GM12878 (cell line): Measurements from ENCODE around the gene PTPN13. TPM values are rescaled to one million over a fixed set of nuclear protein-coding genes. Genes with fewer than 3 reads are reported as not detected.

Source experiments
- ATAC-seq: fragments of 200-7000 bp; cut with Tn5 transposase; 3 replicates; pipeline ENCODE4 v1.9.1; 2020; ENCODE audit warnings: mild to moderate bottlenecking, moderate library complexity
- BruUV-seq: library from RNA; stranded (reverse); fragments of 400-500 nt; replicated peaks from 2 replicates; lab custom pipeline; 2021; lab: Mats Ljungman, UMichigan
- CTCF ChIA-PET: fragments of 300-600 bp; sonication (Branson Sonifier 250); formaldehyde crosslinking; extraction: SDS; loops from one replicate; lab custom pipeline; 2021; ENCODE audit warnings: inconsistent platforms; lab: Yijun Ruan, JAX
- POLR2A ChIA-PET: fragments of 350-600 bp; formaldehyde crosslinking; extraction: SDS; loops from one replicate; lab custom pipeline; 2021; ENCODE audit warnings: inconsistent platforms; lab: Charles Lee
- RAD21 ChIA-PET: fragments of 300-600 bp; sonication (Branson Sonifier 250); formaldehyde crosslinking; loops from one replicate; lab custom pipeline; 2023; ENCODE audit warnings: antibody characterized with exemption; ENCODE audit not compliant: unreplicated experiment; lab: Charles Lee
- SMC1A ChIA-PET: fragments of 300-600 bp; sonication (Branson Sonifier 250); formaldehyde crosslinking; loops from one replicate; lab custom pipeline; 2023; ENCODE audit not compliant: unreplicated experiment, uncharacterized antibody; lab: Charles Lee
- DNase-seq: peaks from one replicate; pipeline ENCODE4 v3.0.0-alpha.2; 2011; ENCODE audit warnings: low read depth, low spot score
- FAIRE-seq: peaks from 3 replicates; lab custom pipeline; 2011; peaks lifted over from hg19 to GRCh38; lab: Jason Lieb, UNC
- H2AFZ ChIP-seq: 2 replicates; pipeline ENCODE4 v1.6.0; 2011; ENCODE audit warnings: low read depth, low read length, control low read depth; ENCODE audit not compliant: control insufficient read depth
- H3K27ac ChIP-seq: 2 replicates; pipeline ENCODE4 v1.5.1; 2011; ENCODE audit warnings: control low read depth; ENCODE audit not compliant: control insufficient read depth, insufficient read depth
- H3K27me3 ChIP-seq, 2 experiments: replicated peaks in 1 of 2; 2 replicates each; pipeline versions ENCODE4 v1.6.0 to v1.6.1; 2011; ENCODE audit warnings: low read length in 1 of 2; ENCODE audit not compliant: control insufficient read depth in 2 of 2, insufficient read depth in 2 of 2
- H3K36me3 ChIP-seq, 2 experiments: 2 replicates each; pipeline ENCODE4 v1.5.1; 2011; ENCODE audit warnings: low read length in 1 of 2; ENCODE audit not compliant: control insufficient read depth in 2 of 2, insufficient read depth in 2 of 2
- H3K4me1 ChIP-seq: 2 replicates; pipeline ENCODE4 v1.6.1; 2011; ENCODE audit warnings: mild to moderate bottlenecking, low read length, moderate library complexity, mixed read lengths; ENCODE audit not compliant: control insufficient read depth, insufficient read depth
- H3K4me2 ChIP-seq: 2 replicates; pipeline ENCODE4 v1.6.0; 2011; ENCODE audit warnings: control low read depth; ENCODE audit not compliant: control insufficient read depth, insufficient read depth
- H3K4me3 ChIP-seq: fragments of 200-600 bp; sonication (generic); 2 replicates; pipeline ENCODE4 v1.5.1; 2016
- H3K79me2 ChIP-seq: 2 replicates; pipeline ENCODE4 v1.6.0; 2011; ENCODE audit warnings: low read length; ENCODE audit not compliant: control insufficient read depth, insufficient read depth
- H3K9ac ChIP-seq: 2 replicates; pipeline ENCODE4 v1.8.0; 2011; ENCODE audit warnings: low read length, control low read depth, mixed read lengths; ENCODE audit not compliant: control insufficient read depth, insufficient read depth
- H3K9me3 ChIP-seq: replicated peaks from 3 replicates; pipeline ENCODE4 v1.5.1; 2011; ENCODE audit warnings: mild to moderate bottlenecking, low read length; ENCODE audit not compliant: control insufficient read depth, insufficient read depth
- H4K20me1 ChIP-seq: 2 replicates; pipeline ENCODE4 v1.6.0; 2011; ENCODE audit not compliant: control insufficient read depth, insufficient read depth
- in situ Hi-C: fragments of 300-500 bp; cut with MboI; formaldehyde crosslinking; loops from 9 replicates; pipeline ENCODE4 v1.14.3; 2018; ENCODE audit warnings: mixed read lengths
- intact Hi-C: fragments of 100-400 bp; cut with micrococcal nuclease; formaldehyde crosslinking; loops from one replicate; pipeline ENCODE4 v1.14.2; 2022; ENCODE audit not compliant: unreplicated experiment
- polyA plus RNA-seq, 11 experiments: library from polyadenylated mRNA; depleted of rRNA in 4 of 11; unstranded in 6 of 11; stranded (reverse) in 5 of 11; fragments of >200 nt; fragmentation: Nextera tagmentation in 4 of 11; fragmentation: Illumina TruSeq in 1 of 11; extraction: Ambion mirVana in 4 of 11; extraction: Trizol in 1 of 11; gene quantifications; 1 replicate in 1 of 11; 2 replicates in 10 of 11; pipeline versions ENCODE4 v1.2.1 to v1.2.3, GENCODE V29; 2011 to 2016; ENCODE audit warnings: inconsistent platforms in 2 of 11, missing spikeins in 2 of 11, low read depth in 1 of 11
- total RNA-seq, 4 experiments: library from RNA; depleted of rRNA in 3 of 4; stranded (reverse); fragments of >200 nt in 3 of 4; fragmentation: Illumina TruSeq in 1 of 4; extraction: Trizol in 1 of 4; gene quantifications; 2 replicates each; pipeline versions ENCODE4 v1.2.1 to v1.2.3, GENCODE V29; 2013 to 2021
- TF ChIP-seq, protein P1 (sequence below): fragments of 450-650 bp; formaldehyde crosslinking; IDR thresholded peaks from 2 replicates; pipeline ENCODE4 v1.4.0; 2022; ENCODE audit warnings: mild to moderate bottlenecking, moderate library complexity
- TF ChIP-seq, protein P2 (sequence below): fragments of 450-650 bp; IDR thresholded peaks from 2 replicates; pipeline ENCODE4 v1.6.1; 2016; ENCODE audit warnings: mild to moderate bottlenecking, moderate library complexity, borderline replicate concordance

Gene PTPN13
- total and polyA plus RNA-seq, 10 of the 15 experiments (the other 5 are each of a cell fraction or from before 2014, with no cell fraction given): 8.5 to 69.4 (median 33.9) TPM

DNA sequence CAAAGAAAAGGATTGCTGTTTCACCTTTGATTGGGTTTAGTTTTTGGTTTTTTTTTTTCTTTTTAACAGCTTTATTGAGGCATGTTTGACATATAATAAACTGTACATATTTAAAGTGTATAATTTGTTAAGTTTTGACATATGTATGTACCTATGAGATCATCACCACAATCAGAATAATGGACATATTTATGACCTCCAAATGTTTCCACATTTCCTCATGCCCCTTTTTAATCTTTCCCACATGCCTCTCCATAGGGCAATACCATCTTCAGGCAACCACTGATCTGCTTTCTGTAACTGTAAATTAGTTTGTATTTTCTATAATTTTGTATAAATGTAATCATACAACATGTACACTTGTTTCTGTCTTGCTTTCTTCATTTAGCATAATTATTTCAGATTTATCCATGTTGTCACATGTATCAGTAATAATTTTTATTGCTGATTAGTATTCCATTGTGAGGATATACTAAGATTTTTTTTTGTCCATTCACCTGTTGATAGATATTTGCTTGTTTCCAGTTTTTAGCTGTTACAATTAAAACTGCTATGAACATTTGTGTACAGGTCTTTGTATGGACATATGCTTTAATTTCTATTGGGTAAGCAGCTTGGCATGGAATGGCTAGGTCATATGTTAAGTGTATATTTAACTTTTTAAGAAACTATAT is 33.5 kb downstream of the PTPN13 start:
- intact Hi-C loops (no loop called here), in situ Hi-C loops (no loop called here)
- RAD21 ChIA-PET: interaction anchor here (0.9 to 1.7 kb wide), 4 partner anchors 14 to 129 kb away, joined by 3 to 8 read pairs (median 4); no protein-coding TSS in a partner anchor
- no peak overlapping the region for H2AFZ ChIP-seq
- H3K27ac ChIP-seq: no peak overlapping the region
- no peak overlapping the region for H3K9ac ChIP-seq
- no peaks in the 10 kb centered on the region for H3K9me3 ChIP-seq
- H4K20me1 ChIP-seq: no peaks in the 10 kb centered on the region
- TF ChIP-seq, protein P1, sequence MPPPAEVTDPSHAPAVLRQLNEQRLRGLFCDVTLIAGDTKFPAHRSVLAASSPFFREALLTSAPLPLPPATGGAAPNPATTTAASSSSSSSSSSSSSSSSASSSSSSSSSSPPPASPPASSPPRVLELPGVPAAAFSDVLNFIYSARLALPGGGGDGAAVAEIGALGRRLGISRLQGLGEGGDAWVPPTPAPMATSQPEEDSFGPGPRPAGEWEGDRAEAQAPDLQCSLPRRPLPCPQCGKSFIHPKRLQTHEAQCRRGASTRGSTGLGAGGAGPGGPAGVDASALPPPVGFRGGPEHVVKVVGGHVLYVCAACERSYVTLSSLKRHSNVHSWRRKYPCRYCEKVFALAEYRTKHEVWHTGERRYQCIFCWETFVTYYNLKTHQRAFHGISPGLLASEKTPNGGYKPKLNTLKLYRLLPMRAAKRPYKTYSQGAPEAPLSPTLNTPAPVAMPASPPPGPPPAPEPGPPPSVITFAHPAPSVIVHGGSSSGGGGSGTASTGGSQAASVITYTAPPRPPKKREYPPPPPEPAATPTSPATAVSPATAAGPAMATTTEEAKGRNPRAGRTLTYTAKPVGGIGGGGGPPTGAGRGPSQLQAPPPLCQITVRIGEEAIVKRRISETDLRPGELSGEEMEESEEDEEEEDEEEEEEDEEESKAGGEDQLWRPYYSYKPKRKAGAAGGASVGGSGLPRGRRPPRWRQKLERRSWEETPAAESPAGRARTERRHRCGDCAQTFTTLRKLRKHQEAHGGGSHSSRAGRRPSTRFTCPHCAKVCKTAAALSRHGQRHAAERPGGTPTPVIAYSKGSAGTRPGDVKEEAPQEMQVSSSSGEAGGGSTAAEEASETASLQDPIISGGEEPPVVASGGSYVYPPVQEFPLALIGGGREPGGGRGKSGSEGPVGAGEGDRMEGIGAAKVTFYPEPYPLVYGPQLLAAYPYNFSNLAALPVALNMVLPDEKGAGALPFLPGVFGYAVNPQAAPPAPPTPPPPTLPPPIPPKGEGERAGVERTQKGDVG (CRISPR knock-in tag): no peak
- TF ChIP-seq, protein P2, sequence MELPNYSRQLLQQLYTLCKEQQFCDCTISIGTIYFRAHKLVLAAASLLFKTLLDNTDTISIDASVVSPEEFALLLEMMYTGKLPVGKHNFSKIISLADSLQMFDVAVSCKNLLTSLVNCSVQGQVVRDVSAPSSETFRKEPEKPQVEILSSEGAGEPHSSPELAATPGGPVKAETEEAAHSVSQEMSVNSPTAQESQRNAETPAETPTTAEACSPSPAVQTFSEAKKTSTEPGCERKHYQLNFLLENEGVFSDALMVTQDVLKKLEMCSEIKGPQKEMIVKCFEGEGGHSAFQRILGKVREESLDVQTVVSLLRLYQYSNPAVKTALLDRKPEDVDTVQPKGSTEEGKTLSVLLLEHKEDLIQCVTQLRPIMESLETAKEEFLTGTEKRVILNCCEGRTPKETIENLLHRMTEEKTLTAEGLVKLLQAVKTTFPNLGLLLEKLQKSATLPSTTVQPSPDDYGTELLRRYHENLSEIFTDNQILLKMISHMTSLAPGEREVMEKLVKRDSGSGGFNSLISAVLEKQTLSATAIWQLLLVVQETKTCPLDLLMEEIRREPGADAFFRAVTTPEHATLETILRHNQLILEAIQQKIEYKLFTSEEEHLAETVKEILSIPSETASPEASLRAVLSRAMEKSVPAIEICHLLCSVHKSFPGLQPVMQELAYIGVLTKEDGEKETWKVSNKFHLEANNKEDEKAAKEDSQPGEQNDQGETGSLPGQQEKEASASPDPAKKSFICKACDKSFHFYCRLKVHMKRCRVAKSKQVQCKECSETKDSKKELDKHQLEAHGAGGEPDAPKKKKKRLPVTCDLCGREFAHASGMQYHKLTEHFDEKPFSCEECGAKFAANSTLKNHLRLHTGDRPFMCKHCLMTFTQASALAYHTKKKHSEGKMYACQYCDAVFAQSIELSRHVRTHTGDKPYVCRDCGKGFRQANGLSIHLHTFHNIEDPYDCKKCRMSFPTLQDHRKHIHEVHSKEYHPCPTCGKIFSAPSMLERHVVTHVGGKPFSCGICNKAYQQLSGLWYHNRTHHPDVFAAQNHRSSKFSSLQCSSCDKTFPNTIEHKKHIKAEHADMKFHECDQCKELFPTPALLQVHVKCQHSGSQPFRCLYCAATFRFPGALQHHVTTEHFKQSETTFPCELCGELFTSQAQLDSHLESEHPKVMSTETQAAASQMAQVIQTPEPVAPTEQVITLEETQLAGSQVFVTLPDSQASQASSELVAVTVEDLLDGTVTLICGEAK: peak; percentile 53; the same call in 1 of the 2 replicates
- POLR2A ChIA-PET: interaction anchor here (1.0 to 1.6 kb wide), 3 partner anchors 8 to 46 kb away, joined by 3 to 4 read pairs (median 4); no protein-coding TSS in a partner anchor
- ATAC-seq (no peak), DNase-seq (no peak), FAIRE-seq (no peak)
- no TSS peak for BruUV-seq
- SMC1A ChIA-PET: interaction anchor here (0.6 to 9.0 kb wide), 8 partner anchors 16 to 62 kb away, joined by 3 to 67 read pairs (median 4); partner anchors contain the start of gene PTPN13
- H3K4me3 ChIP-seq: no peak overlapping the region
- no peak overlapping the region for H3K4me2 ChIP-seq
- CTCF ChIA-PET: interaction anchor here (0.7 to 1.0 kb wide), 4 partner anchors 12 to 161 kb away, joined by 3 read pairs; no protein-coding TSS in a partner anchor
- no peaks in the 10 kb centered on the region for H3K36me3 ChIP-seq
- no peaks in the 10 kb centered on the region for H3K79me2 ChIP-seq
- no peaks in the 10 kb centered on the region for H3K27me3 ChIP-seq
- no peaks in the 10 kb centered on the region for H3K4me1 ChIP-seq
